AG09319 (cell line): ENCODE data around the gene MGST2.

Experiments
- DNase-seq: peaks from one replicate; pipeline ENCODE4 v3.0.0-alpha.2; 2010; ENCODE audit warnings: low read depth; ENCODE audit errors: extremely low read depth
- CTCF ChIP-seq: IDR thresholded peaks from 2 replicates; pipeline ENCODE4 v1.5.1; 2011; ENCODE audit warnings: low read depth, mild to moderate bottlenecking, inconsistent platforms, low read length, moderate library complexity

MGST2 gene

GRCh38 chr4:139645458-139645857, 20.2 kb upstream of the MGST2 start:
- no peak for DNase-seq
- TF ChIP-seq CTCF: no peak

GRCh38 chr4:139647184-139647583, 18.4 kb upstream of the MGST2 start:
- DNase-seq: no peak

GRCh38 chr4:139647952-139648351, 17.7 kb upstream of the MGST2 start:
- TF ChIP-seq CTCF: no peak

More at GRCh38 chr4:139647184-139647583, 18.4 kb upstream of the MGST2 start:
- no peak for TF ChIP-seq CTCF

GRCh38 chr4:139651282-139652194, 14.1 kb upstream of the MGST2 start:
- TF ChIP-seq CTCF: peak; percentile 94
- DNase-seq: peak; percentile 53

More at GRCh38 chr4:139647952-139648351, 17.7 kb upstream of the MGST2 start:
- DNase-seq: no peak

- TF ChIP-seq CTCF: no peak
- DNase-seq: no peak
Measured at GRCh38 chr4:139654516-139654915, 11.1 kb upstream of the MGST2 start.

- peak; percentile 36 for TF ChIP-seq CTCF
- DNase-seq: no peak
Measured at GRCh38 chr4:139655116-139655515, 10.5 kb upstream of the MGST2 start.

- peak; percentile 85 for TF ChIP-seq CTCF
- DNase-seq: no peak
Measured at GRCh38 chr4:139656614-139657486, 8.8 kb upstream of the MGST2 start.
